WTC11 (cell line): ENCODE results near the gene MTUS2. TPM values are rescaled to one million over a fixed set of nuclear protein-coding genes. Genes with fewer than 3 reads are reported as not detected.

Experiments
- ATAC-seq: fragments of 200-7000 bp; cut with Tn5 transposase; 2 replicates; pipeline ENCODE4 v1.10.0; 2021; ENCODE audit warnings: mild to moderate bottlenecking, moderate library complexity
- CTCF ChIA-PET: fragments of 300-600 bp; sonication (Branson Sonifier 250); formaldehyde crosslinking; loops from one replicate; lab custom pipeline; 2021; ENCODE audit warnings: antibody characterized with exemption; lab: Charles Lee
- POLR2A ChIA-PET: fragments of 350-600 bp; sonication (Branson Sonifier 250); formaldehyde crosslinking; loops from one replicate; lab custom pipeline; 2021; ENCODE audit warnings: antibody characterized with exemption; lab: Charles Lee
- DNase-seq: peaks from one replicate; pipeline ENCODE4 v3.0.0; 2021; ENCODE audit warnings: low spot score
- H3K27ac Mint-ChIP-seq: 2 replicates; pipeline ENCODE4 v1.8.0; 2021; ENCODE audit warnings: mixed read lengths
- H3K27me3 Mint-ChIP-seq: 2 replicates; pipeline ENCODE4 v1.8.0; 2021; ENCODE audit warnings: low read depth, mild to moderate bottlenecking, moderate library complexity, mixed read lengths
- H3K36me3 Mint-ChIP-seq: 2 replicates; pipeline ENCODE4 v1.8.0; 2021; ENCODE audit warnings: mixed read lengths
- H3K4me1 Mint-ChIP-seq: 2 replicates; pipeline ENCODE4 v1.8.0; 2022; ENCODE audit warnings: mixed read lengths
- H3K4me3 Mint-ChIP-seq: 2 replicates; pipeline ENCODE4 v1.8.0; 2021; ENCODE audit warnings: mild to moderate bottlenecking, moderate library complexity, mixed read lengths
- H3K9me3 Mint-ChIP-seq: 2 replicates; pipeline ENCODE4 v1.8.0; 2021; ENCODE audit warnings: mixed read lengths
- ETV6 ChIP-seq: sonication (generic); formaldehyde crosslinking; IDR thresholded peaks from 2 replicates; pipeline ENCODE4 v1.8.1; 2022; ENCODE audit warnings: mild to moderate bottlenecking, missing genetic modification reagents
- FOXP1 ChIP-seq: sonication (generic); formaldehyde crosslinking; IDR thresholded peaks from 2 replicates; pipeline ENCODE4 v1.8.0; 2022; ENCODE audit warnings: missing genetic modification reagents, mild to moderate bottlenecking, moderate library complexity, borderline replicate concordance
- NFATC4 ChIP-seq: fragments of 250-450 bp; sonication (Bioruptor Pico); IDR thresholded peaks from 2 replicates; pipeline ENCODE4 v1.9.0; 2021; ENCODE audit warnings: mild to moderate bottlenecking
- NFYB ChIP-seq: sonication (generic); formaldehyde crosslinking; conservative IDR thresholded peaks from 2 replicates; pipeline ENCODE4 v1.8.0; 2022; ENCODE audit warnings: low read depth, missing genetic modification reagents
- SMAD3 ChIP-seq: sonication (generic); formaldehyde crosslinking; IDR thresholded peaks from 2 replicates; pipeline ENCODE4 v1.8.0; 2022; ENCODE audit warnings: missing genetic modification reagents, mild to moderate bottlenecking, borderline replicate concordance
- TP53 ChIP-seq: sonication (generic); formaldehyde crosslinking; IDR thresholded peaks from 2 replicates; pipeline ENCODE4 v1.8.1; 2023; ENCODE audit warnings: mild to moderate bottlenecking, missing genetic modification reagents
- ZNF396 ChIP-seq: fragments of 250-450 bp; sonication (Bioruptor Pico); IDR thresholded peaks from 2 replicates; pipeline ENCODE4 v1.8.0; 2021; ENCODE audit warnings: mild to moderate bottlenecking, moderate library complexity, borderline replicate concordance
- ZNF423 ChIP-seq: fragments of 250-450 bp; sonication (Bioruptor Pico); IDR thresholded peaks from 2 replicates; pipeline ENCODE4 v2.1.2; 2022; ENCODE audit warnings: mild to moderate bottlenecking, moderate library complexity
- ZNF671 ChIP-seq: fragments of 250-450 bp; sonication (Bioruptor Pico); IDR thresholded peaks from 2 replicates; pipeline ENCODE4 v1.8.0; 2021; ENCODE audit warnings: mild to moderate bottlenecking
- total RNA-seq: library from RNA; stranded (reverse); gene quantifications from 3 replicates; pipeline ENCODE4 v1.2.3, GENCODE V29; 2021
- TF ChIP-seq, protein P1 (sequence below): fragments of 250-450 bp; sonication (Bioruptor Pico); IDR thresholded peaks from 2 replicates; pipeline ENCODE4 v1.9.0; 2021; ENCODE audit warnings: moderate library complexity, mild to moderate bottlenecking, inconsistent platforms, borderline replicate concordance
- TF ChIP-seq, protein P2 (sequence below): fragments of 250-450 bp; sonication (Bioruptor Pico); IDR thresholded peaks from 2 replicates; pipeline ENCODE4 v1.9.0; 2021; ENCODE audit warnings: mild to moderate bottlenecking, borderline replicate concordance
- TF ChIP-seq, protein P3 (sequence below): sonication (generic); formaldehyde crosslinking; IDR thresholded peaks from 2 replicates; pipeline ENCODE4 v1.8.0; 2023; ENCODE audit warnings: mild to moderate bottlenecking, missing genetic modification reagents
- TF ChIP-seq, protein P4 (sequence below): sonication (generic); formaldehyde crosslinking; IDR thresholded peaks from 2 replicates; pipeline ENCODE4 v1.8.0; 2022; ENCODE audit warnings: missing genetic modification reagents
- TF ChIP-seq, protein P5 (sequence below): sonication (generic); formaldehyde crosslinking; IDR thresholded peaks from 2 replicates; pipeline ENCODE4 v1.8.1; 2022; ENCODE audit warnings: low read depth, missing genetic modification reagents, borderline replicate concordance
- TF ChIP-seq, protein P6 (sequence below): sonication (generic); formaldehyde crosslinking; IDR thresholded peaks from 2 replicates; pipeline ENCODE4 v1.8.1; 2023; ENCODE audit warnings: mild to moderate bottlenecking, missing genetic modification reagents, moderate library complexity
- TF ChIP-seq, protein P7 (sequence below): fragments of 250-450 bp; sonication (Bioruptor Pico); IDR thresholded peaks from 2 replicates; pipeline ENCODE4 v1.9.0; 2021; ENCODE audit warnings: mild to moderate bottlenecking
- TF ChIP-seq, protein P8 (sequence below): sonication (generic); formaldehyde crosslinking; conservative IDR thresholded peaks from 2 replicates; pipeline ENCODE4 v1.8.1; 2022; ENCODE audit warnings: mild to moderate bottlenecking, missing genetic modification reagents

Gene MTUS2
- total RNA-seq, 1 experiment from 2014 or later = 0.22 TPM

DNA sequence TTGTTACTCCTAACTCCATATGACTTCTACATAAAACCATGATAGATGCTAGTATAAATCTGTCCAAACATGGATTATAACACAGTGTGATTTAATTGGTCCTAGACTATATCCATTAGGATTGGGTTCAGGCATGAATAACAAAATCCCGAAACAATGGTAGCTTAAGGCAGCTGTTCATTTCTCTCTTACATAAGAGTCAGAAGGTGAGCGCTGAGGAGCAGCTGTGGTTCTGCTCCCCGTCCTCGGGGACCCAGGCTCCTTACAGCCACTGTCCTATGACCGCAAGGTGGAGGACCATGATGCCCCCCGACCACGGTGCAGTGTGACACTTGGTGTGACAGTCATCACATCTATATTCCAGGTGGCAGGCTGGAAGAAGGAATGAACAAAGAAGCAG lies 629.6 kb downstream of the MTUS2 start:
- TF ChIP-seq SMAD3 (no peak), FOXP1 (CRISPR knock-in tag) (no peak), TP53 (no peak), ETV6 (CRISPR knock-in tag) (no peak), NFATC4 (CRISPR knock-in tag) (no peak), NFYB (CRISPR knock-in tag) (no peak), ZNF671 (CRISPR knock-in tag) (no peak), ZNF396 (CRISPR knock-in tag) (no peak), ZNF423 (CRISPR knock-in tag) (no peak)
- TF ChIP-seq, protein P1, sequence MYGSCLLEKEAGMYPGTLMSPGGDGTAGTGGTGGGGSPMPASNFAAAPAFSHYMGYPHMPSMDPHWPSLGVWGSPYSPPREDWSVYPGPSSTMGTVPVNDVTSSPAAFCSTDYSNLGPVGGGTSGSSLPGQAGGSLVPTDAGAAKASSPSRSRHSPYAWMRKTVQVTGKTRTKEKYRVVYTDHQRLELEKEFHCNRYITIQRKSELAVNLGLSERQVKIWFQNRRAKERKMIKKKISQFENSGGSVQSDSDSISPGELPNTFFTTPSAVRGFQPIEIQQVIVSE = no peak
- TF ChIP-seq, protein P2, sequence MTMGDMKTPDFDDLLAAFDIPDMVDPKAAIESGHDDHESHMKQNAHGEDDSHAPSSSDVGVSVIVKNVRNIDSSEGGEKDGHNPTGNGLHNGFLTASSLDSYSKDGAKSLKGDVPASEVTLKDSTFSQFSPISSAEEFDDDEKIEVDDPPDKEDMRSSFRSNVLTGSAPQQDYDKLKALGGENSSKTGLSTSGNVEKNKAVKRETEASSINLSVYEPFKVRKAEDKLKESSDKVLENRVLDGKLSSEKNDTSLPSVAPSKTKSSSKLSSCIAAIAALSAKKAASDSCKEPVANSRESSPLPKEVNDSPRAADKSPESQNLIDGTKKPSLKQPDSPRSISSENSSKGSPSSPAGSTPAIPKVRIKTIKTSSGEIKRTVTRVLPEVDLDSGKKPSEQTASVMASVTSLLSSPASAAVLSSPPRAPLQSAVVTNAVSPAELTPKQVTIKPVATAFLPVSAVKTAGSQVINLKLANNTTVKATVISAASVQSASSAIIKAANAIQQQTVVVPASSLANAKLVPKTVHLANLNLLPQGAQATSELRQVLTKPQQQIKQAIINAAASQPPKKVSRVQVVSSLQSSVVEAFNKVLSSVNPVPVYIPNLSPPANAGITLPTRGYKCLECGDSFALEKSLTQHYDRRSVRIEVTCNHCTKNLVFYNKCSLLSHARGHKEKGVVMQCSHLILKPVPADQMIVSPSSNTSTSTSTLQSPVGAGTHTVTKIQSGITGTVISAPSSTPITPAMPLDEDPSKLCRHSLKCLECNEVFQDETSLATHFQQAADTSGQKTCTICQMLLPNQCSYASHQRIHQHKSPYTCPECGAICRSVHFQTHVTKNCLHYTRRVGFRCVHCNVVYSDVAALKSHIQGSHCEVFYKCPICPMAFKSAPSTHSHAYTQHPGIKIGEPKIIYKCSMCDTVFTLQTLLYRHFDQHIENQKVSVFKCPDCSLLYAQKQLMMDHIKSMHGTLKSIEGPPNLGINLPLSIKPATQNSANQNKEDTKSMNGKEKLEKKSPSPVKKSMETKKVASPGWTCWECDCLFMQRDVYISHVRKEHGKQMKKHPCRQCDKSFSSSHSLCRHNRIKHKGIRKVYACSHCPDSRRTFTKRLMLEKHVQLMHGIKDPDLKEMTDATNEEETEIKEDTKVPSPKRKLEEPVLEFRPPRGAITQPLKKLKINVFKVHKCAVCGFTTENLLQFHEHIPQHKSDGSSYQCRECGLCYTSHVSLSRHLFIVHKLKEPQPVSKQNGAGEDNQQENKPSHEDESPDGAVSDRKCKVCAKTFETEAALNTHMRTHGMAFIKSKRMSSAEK (CRISPR knock-in tag) = no peak
- TF ChIP-seq, protein P3, sequence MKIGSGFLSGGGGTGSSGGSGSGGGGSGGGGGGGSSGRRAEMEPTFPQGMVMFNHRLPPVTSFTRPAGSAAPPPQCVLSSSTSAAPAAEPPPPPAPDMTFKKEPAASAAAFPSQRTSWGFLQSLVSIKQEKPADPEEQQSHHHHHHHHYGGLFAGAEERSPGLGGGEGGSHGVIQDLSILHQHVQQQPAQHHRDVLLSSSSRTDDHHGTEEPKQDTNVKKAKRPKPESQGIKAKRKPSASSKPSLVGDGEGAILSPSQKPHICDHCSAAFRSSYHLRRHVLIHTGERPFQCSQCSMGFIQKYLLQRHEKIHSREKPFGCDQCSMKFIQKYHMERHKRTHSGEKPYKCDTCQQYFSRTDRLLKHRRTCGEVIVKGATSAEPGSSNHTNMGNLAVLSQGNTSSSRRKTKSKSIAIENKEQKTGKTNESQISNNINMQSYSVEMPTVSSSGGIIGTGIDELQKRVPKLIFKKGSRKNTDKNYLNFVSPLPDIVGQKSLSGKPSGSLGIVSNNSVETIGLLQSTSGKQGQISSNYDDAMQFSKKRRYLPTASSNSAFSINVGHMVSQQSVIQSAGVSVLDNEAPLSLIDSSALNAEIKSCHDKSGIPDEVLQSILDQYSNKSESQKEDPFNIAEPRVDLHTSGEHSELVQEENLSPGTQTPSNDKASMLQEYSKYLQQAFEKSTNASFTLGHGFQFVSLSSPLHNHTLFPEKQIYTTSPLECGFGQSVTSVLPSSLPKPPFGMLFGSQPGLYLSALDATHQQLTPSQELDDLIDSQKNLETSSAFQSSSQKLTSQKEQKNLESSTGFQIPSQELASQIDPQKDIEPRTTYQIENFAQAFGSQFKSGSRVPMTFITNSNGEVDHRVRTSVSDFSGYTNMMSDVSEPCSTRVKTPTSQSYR (CRISPR knock-in tag) = no peak
- TF ChIP-seq, protein P4, sequence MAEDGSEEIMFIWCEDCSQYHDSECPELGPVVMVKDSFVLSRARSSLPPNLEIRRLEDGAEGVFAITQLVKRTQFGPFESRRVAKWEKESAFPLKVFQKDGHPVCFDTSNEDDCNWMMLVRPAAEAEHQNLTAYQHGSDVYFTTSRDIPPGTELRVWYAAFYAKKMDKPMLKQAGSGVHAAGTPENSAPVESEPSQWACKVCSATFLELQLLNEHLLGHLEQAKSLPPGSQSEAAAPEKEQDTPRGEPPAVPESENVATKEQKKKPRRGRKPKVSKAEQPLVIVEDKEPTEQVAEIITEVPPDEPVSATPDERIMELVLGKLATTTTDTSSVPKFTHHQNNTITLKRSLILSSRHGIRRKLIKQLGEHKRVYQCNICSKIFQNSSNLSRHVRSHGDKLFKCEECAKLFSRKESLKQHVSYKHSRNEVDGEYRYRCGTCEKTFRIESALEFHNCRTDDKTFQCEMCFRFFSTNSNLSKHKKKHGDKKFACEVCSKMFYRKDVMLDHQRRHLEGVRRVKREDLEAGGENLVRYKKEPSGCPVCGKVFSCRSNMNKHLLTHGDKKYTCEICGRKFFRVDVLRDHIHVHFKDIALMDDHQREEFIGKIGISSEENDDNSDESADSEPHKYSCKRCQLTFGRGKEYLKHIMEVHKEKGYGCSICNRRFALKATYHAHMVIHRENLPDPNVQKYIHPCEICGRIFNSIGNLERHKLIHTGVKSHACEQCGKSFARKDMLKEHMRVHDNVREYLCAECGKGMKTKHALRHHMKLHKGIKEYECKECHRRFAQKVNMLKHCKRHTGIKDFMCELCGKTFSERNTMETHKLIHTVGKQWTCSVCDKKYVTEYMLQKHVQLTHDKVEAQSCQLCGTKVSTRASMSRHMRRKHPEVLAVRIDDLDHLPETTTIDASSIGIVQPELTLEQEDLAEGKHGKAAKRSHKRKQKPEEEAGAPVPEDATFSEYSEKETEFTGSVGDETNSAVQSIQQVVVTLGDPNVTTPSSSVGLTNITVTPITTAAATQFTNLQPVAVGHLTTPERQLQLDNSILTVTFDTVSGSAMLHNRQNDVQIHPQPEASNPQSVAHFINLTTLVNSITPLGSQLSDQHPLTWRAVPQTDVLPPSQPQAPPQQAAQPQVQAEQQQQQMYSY (CRISPR knock-in tag) = no peak
- TF ChIP-seq, protein P5, sequence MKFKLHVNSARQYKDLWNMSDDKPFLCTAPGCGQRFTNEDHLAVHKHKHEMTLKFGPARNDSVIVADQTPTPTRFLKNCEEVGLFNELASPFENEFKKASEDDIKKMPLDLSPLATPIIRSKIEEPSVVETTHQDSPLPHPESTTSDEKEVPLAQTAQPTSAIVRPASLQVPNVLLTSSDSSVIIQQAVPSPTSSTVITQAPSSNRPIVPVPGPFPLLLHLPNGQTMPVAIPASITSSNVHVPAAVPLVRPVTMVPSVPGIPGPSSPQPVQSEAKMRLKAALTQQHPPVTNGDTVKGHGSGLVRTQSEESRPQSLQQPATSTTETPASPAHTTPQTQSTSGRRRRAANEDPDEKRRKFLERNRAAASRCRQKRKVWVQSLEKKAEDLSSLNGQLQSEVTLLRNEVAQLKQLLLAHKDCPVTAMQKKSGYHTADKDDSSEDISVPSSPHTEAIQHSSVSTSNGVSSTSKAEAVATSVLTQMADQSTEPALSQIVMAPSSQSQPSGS (CRISPR knock-in tag) = no peak
- TF ChIP-seq, protein P6, sequence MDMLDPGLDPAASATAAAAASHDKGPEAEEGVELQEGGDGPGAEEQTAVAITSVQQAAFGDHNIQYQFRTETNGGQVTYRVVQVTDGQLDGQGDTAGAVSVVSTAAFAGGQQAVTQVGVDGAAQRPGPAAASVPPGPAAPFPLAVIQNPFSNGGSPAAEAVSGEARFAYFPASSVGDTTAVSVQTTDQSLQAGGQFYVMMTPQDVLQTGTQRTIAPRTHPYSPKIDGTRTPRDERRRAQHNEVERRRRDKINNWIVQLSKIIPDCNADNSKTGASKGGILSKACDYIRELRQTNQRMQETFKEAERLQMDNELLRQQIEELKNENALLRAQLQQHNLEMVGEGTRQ (CRISPR knock-in tag) = no peak
- TF ChIP-seq, protein P7, sequence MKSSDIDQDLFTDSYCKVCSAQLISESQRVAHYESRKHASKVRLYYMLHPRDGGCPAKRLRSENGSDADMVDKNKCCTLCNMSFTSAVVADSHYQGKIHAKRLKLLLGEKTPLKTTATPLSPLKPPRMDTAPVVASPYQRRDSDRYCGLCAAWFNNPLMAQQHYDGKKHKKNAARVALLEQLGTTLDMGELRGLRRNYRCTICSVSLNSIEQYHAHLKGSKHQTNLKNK = no peak
- TF ChIP-seq, protein P8, sequence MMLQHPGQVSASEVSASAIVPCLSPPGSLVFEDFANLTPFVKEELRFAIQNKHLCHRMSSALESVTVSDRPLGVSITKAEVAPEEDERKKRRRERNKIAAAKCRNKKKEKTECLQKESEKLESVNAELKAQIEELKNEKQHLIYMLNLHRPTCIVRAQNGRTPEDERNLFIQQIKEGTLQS (CRISPR knock-in tag) = no peak
- CTCF ChIA-PET = no interaction called here
- H3K4me3 Mint-ChIP-seq = no peak overlapping the region
- ATAC-seq (no peak), DNase-seq (no peak)
- POLR2A ChIA-PET = no interaction called here
- no peaks in the 10 kb centered on the region for H3K9me3 Mint-ChIP-seq
- no peaks in the 10 kb centered on the region for H3K36me3 Mint-ChIP-seq
- no peak overlapping the region for H3K27ac Mint-ChIP-seq
- H3K4me1 Mint-ChIP-seq = peaks cover 12% of the 10 kb centered on the region
- H3K27me3 Mint-ChIP-seq = no peaks in the 10 kb centered on the region
